Ovary (tissue), 3 donors: ENCODE measurements around the gene MRPS16.

ENCODE experiments used
- EP300 ChIP-seq: sonication (generic); formaldehyde crosslinking; IDR thresholded peaks from one replicate; pipeline ENCODE4 v1.6.1; 2017; ENCODE audit warnings: antibody characterized with exemption
- POLR2A ChIP-seq: fragments of 450-650 bp; IDR thresholded peaks from one replicate; pipeline ENCODE4 v1.6.1; 2017; ENCODE audit warnings: antibody characterized with exemption, mild to moderate bottlenecking, moderate library complexity
- TF ChIP-seq, protein P1 (sequence below), 3 donors: fragments of 450-650 bp in 2 of 3; fragments of 200-600 bp in 1 of 3; IDR thresholded peaks; one replicate each; pipeline versions ENCODE4 v1.5.1 to v1.8.0; 2016 to 2022; ENCODE audit warnings: antibody characterized with exemption in 3 of 3, mild to moderate bottlenecking in 1 of 3
- donor health status: DM: no; HTN: no; CAD: no.

GRCh38 chr10:73220989-73221388 is 31.5 kb downstream of the MRPS16 start:
- TF ChIP-seq, protein P1, sequence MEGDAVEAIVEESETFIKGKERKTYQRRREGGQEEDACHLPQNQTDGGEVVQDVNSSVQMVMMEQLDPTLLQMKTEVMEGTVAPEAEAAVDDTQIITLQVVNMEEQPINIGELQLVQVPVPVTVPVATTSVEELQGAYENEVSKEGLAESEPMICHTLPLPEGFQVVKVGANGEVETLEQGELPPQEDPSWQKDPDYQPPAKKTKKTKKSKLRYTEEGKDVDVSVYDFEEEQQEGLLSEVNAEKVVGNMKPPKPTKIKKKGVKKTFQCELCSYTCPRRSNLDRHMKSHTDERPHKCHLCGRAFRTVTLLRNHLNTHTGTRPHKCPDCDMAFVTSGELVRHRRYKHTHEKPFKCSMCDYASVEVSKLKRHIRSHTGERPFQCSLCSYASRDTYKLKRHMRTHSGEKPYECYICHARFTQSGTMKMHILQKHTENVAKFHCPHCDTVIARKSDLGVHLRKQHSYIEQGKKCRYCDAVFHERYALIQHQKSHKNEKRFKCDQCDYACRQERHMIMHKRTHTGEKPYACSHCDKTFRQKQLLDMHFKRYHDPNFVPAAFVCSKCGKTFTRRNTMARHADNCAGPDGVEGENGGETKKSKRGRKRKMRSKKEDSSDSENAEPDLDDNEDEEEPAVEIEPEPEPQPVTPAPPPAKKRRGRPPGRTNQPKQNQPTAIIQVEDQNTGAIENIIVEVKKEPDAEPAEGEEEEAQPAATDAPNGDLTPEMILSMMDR (IDR thresholded peaks at IDR 0.05), result no peak
- TF ChIP-seq EP300 (no peak), POLR2A (no peak)
